HG03139 (cell line): Measurements from ENCODE around the gene FNIP2.

ENCODE experiments used
- ATAC-seq: cut with Tn5 transposase; IDR thresholded peaks from one replicate; pipeline ENCODE4 v1.9.1; 2021; ENCODE audit not compliant: unreplicated experiment

Gene FNIP2

GRCh38 chr4:158762553-158762952, 6.3 kb upstream of the FNIP2 start:
- ATAC-seq, result no peak

DNA sequence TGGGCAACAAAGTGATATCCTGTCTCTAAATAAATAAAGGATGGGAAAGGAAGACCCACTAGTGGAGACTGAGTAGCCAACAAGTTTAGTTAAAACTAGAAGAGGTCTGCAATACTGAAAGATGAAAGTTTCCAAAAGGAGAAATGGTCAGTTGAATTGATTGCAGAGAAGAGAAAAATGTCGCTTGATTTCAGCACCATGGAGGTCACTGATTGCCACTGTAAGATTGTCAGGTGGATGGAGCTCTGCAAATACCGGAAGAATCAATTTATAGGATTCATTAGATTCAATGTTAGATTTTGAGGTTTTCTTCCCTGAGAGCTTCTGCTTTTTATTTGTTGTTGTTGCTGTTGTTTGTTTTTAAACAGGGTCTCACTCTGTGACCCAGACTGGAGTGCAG, 5.4 kb upstream of the FNIP2 start:
- ATAC-seq, result no peak

DNA sequence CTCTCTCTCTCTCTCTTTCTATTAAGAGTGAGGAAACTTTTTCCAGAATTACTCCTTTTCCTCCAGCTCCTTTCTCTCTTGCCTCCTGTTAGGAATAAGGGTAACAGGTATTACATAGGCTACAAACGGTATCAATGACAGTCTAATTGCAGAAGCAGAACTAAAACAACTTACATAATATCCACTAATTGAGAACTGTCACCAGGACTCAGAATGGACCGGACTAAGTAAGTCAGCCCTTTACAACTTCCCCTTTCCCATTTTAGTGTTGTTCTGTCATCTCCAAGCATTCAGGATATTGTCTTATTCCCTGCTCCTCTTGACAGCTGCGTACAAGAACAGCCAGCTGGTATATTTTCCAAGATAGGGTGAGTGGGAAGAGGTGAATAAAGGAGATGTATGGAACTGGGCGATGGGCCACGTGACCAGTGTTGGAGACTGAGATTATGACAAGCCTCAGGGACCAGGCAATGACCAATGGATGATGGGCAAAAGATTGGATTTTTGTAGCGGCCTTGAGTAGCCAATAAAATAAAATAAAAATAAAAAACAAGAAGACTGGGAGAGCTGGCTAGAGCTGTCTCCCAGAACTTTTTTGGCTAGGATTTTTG, 2.3 kb upstream of the FNIP2 start:
- no peak for ATAC-seq

DNA sequence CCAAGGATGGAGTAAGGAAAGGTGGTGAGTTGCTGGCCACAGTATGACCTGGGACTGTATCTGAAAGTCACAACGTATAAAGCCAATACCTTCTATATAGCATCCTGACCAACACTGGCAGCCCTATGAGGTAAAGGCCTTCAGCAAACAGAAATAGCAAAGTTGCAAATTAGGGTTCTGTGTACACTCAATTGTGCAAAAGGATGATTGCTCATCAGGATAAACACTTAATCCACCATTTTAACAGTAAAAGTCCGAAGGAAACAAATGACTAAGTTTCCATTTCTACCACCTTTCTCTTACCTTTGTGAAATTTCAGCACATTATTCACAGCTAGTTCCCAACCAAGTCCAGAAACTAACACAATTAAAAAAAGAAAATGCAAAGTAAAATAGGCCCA, 1.4 kb upstream of the FNIP2 start:
- no peak for ATAC-seq

DNA sequence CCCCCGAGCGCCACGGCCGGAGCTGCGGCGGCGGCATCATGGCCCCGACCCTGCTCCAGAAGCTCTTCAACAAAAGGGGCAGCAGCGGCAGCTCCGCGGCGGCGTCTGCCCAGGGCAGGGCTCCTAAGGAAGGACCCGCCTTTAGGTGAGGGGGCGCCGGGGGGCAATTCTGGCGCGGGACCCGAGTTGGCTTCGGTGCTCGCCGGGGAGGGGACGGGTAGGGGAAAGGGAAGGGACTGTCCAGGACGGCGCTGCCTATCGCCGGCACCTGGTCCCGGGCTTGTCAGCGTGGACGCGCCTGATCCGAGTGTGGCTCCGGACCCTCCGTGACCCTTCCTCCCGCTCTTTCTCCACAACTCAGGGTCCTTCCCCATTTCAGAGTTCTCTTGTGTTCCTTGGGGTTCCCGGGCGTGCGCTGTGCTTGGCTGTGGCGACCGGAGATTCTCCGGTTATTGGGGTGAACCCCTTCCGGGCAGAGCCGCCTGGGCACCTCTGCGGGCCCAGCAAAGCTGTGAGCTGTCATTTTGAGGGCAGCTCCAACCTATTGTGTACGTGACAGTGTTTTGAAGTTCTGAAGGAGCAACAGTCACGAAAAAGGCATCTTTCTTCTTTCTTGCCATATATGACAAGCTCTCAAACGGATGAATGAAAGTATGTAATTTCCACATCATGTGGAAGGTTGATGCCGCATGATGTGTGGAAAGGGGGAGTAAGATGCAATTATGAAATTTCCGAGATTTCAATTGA, 522 bp downstream of the FNIP2 start:
- peak; percentile 33 for ATAC-seq

DNA sequence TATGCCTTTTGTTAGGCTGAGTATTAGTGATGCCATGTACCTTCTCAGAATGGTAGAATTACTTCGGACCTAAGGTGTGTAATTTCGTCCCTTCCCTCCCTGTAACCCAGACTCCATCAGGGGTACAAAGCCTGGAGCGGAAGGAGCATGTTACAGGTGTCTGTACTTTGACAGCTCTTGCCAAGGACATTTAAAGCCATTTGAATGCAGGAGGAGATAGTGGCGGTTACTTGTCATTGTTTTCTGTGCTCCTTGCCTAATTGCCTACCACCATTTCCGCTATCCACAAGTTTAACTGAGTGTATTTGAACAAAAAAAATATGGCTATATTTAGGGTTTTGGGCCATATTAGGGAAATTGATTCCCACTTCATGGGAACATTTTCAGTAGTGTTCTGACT, 1.8 kb downstream of the FNIP2 start:
- ATAC-seq, result no peak

- no peak for ATAC-seq
Observed at GRCh38 chr4:158771776-158772175, 3.0 kb downstream of the FNIP2 start.

DNA sequence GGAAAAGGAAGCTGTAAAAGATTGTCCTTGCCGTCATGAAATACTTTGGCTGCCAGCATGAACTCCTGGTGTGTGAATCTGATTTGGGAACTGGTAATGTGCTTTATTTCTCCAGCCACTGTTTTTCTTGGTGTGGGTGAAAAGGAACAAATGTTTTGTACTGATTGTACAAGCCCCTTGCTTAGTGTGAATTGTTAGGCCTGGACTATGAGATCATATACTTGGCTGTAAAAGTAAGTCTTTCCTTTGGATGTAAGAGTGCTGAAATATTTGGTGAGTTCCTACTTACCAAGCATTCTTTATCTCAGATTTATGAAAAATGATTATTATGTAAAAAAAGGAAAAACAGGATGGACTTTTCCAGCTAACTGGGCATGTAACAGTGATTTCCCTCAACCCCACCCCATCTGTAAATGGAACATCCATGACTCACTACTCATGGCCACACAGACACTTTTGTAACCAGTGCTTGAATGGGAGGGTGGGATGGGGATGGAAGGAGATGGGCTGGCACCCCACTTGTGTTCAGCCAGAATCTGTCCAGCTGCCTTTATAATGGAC, 6.3 kb downstream of the FNIP2 start:
- no peak for ATAC-seq

DNA sequence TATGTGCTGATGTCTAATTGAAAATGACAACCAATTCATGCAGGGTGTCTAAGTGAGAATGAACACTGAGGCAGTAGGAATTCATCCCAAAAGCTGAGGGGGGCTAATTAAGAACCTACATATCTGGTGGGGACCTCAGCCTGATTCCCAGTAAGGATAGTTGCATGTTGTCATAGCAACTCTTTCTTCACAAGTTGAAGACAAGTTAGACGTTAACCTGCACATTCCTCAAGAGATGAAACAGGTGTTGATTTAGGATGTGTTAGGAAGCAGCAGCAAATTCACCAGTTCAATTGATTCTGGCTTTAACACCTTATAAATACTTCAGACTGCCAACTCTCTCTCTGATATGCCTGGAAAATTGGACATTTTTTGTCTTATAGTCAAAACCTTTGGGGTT, 7.3 kb downstream of the FNIP2 start:
- ATAC-seq, result no peak

- peak; percentile 9 for ATAC-seq
Observed at GRCh38 chr4:158777423-158778155, 8.8 kb downstream of the FNIP2 start.

- peak; percentile 98 for ATAC-seq
Observed at GRCh38 chr4:158778156-158778711, 9.4 kb downstream of the FNIP2 start.

DNA sequence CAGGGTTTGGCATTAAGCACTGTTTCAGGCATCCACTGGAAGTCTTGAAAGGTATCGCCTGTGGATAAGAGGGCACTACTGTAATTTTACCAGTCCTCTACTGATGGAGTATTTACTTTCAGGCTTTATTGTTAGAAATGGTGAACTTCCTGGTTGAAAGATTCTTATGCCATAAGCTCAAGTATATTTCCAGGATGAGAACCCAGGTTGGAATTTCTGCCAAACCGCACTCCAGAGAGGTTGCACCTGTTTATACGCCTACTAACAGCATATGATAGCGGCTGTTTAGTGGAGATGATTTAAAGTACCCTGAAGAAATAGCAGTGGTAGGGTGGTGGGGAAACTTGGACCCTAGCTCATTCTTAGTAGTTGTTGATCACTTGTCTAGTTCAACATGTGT, 9.9 kb downstream of the FNIP2 start:
- no peak for ATAC-seq

DNA sequence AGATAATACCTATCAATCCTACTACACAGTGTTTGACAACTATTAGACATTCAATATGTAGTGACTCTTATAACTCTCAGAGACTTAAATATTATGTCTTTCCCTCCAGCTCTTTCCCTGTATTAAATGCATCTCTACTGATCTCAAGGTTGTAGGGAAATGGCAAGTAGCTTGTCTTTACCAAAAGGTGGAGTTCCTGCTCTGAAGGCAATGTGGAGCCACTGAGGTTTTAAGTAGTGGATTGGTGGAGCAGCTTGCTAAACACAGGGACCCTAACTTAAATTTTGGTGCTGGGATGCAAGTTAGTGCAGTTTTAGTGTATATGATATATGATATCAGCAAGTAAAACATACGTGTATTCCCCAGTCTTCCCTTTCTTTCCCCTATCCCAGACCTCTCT, 13.1 kb downstream of the FNIP2 start:
- no peak for ATAC-seq

DNA sequence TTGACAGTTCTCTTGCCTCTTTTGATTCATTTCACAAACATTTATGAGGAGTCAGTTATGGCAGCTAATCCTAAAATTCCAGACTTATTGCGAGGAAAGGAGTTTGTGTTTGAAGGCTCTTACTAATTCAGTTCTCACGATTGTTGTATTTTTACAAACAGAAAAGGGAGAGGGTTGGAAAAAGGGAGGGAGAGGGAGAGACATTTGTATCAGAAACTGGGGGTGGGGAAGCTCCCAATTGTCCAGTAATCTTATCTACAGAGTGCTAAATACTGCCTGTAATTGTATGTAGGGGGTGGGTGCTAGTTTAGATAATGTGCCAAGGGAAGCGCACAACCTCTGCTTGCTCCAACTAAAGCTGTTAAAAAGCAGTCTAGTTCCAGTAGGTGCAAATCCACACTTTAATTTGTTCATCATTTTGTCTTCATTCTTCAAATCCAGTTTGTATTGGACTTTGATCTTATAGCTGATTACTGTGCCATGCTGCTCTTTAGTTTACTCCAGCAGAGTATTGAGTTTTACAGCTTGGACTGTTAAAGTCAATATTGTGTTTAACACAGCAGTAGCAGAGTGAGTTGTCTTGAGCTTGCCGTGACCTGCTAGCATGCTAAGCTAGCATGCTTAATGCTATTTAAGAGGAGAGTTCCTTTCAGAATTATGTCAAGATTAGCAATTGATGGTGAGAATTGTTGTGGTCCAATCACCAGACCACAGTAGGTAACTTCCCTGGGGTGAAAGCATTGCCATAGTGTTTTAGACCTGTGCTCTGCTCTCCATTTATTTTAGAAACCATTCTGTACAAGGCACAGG, 13.9 kb downstream of the FNIP2 start:
- no peak for ATAC-seq

DNA sequence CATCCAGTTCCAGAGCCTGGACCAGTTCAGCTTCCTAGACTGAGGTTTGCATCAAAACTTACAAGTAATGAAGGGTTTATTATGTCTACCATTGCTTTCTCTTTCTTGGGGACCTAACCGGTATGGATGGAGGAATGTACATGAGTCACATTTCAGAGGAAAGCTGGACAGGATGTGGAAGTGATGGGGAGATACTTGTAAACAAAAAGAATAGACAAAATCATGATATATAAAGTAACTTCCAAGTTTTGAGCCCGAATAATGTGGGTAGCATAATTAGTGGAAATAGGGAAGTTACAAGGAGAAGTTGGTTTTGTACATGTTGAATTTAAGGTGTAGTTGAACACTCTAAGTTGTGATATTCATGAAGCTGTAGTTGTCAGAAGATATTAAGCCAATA, 15.0 kb downstream of the FNIP2 start:
- ATAC-seq, result no peak

- ATAC-seq, result no peak
Observed at GRCh38 chr4:158785718-158786117, 16.9 kb downstream of the FNIP2 start.

- ATAC-seq, result no peak
Observed at GRCh38 chr4:158786121-158786601, 17.3 kb downstream of the FNIP2 start.

GRCh38 chr4:158786955-158787354, 18.1 kb downstream of the FNIP2 start:
- no peak for ATAC-seq

- ATAC-seq, result no peak
Observed at GRCh38 chr4:158787709-158788475, 19.1 kb downstream of the FNIP2 start.

GRCh38 chr4:158788516-158788915, 19.7 kb downstream of the FNIP2 start:
- ATAC-seq, result no peak
